H1 (cell line): ENCODE results near the gene CEBPB. TPM values are rescaled to one million over a fixed set of nuclear protein-coding genes. Genes with fewer than 3 reads are reported as not detected.

Experiments
- ATF2 ChIP-seq: IDR thresholded peaks from 2 replicates; pipeline ENCODE4 v1.6.1; 2012; ENCODE audit warnings: low read length, inconsistent platforms
- CBX8 ChIP-seq: fragments of 300-800, 300-1000 bp; sonication (generic); IDR thresholded peaks from 2 replicates; pipeline ENCODE4 v1.7.1; 2016; ENCODE audit warnings: low read depth, low read length, borderline replicate concordance
- CEBPB ChIP-seq: IDR thresholded peaks from 2 replicates; pipeline ENCODE4 v1.6.1; 2012; ENCODE audit warnings: low read depth, low read length
- CHD2 ChIP-seq: IDR thresholded peaks from 2 replicates; pipeline ENCODE4 v1.6.1; 2012; ENCODE audit warnings: low read length, improper control_type of control experiment
- E2F6 ChIP-seq: IDR thresholded peaks from 2 replicates; pipeline ENCODE4 v1.6.1; 2012; ENCODE audit warnings: inconsistent platforms
- EGR1 ChIP-seq: IDR thresholded peaks from 2 replicates; pipeline ENCODE4 v1.6.1; 2011; ENCODE audit warnings: low read depth, low read length, borderline replicate concordance
- JUND ChIP-seq: IDR thresholded peaks from 2 replicates; pipeline ENCODE4 v1.6.1; 2011; ENCODE audit warnings: mild to moderate bottlenecking, improper control_type of control experiment, low read length
- KDM5A ChIP-seq: fragments of 200-600 bp; IDR thresholded peaks from 2 replicates; pipeline ENCODE4 v1.7.1; 2012; ENCODE audit warnings: mild to moderate bottlenecking, low read length, inconsistent platforms, mixed read lengths
- MAX ChIP-seq: IDR thresholded peaks from 2 replicates; pipeline ENCODE4 v1.6.1; 2012; ENCODE audit warnings: inconsistent platforms
- NRF1 ChIP-seq: IDR thresholded peaks from 2 replicates; pipeline ENCODE4 v1.6.1; 2011; ENCODE audit warnings: mild to moderate bottlenecking, low read depth, low read length, improper control_type of control experiment
- SIRT6 ChIP-seq: IDR thresholded peaks from one replicate; pipeline ENCODE4 v1.7.1; 2012; ENCODE audit warnings: low read length, inconsistent platforms
- SRF ChIP-seq: IDR thresholded peaks from 2 replicates; pipeline ENCODE4 v1.6.1; 2011; ENCODE audit warnings: mild to moderate bottlenecking, low read depth, low read length, moderate library complexity
- TAF7 ChIP-seq: optimal IDR thresholded peaks from 2 replicates; pipeline ENCODE3; 2011; ENCODE audit warnings: low read depth, mild to moderate bottlenecking, inconsistent platforms, low read length, moderate library complexity, borderline replicate concordance
- TEAD4 ChIP-seq: IDR thresholded peaks from 2 replicates; pipeline ENCODE4 v1.6.1; 2012; ENCODE audit warnings: low read depth, low read length, inconsistent platforms, mixed read lengths
- YY1 ChIP-seq: IDR thresholded peaks from 2 replicates; pipeline ENCODE4 v1.6.1; 2011; ENCODE audit warnings: low read depth, mild to moderate bottlenecking, low read length
- ZNF274 ChIP-seq: IDR thresholded peaks from 2 replicates; pipeline ENCODE4 v1.7.0; 2012; ENCODE audit warnings: low read length, borderline replicate concordance; ENCODE audit errors: extremely low read depth
- polyA plus RNA-seq, 7 experiments: library from polyadenylated mRNA; depleted of rRNA in 3 of 7; stranded (reverse) in 5 of 7; unstranded in 2 of 7; fragments of >200 nt in 5 of 7; fragments of 200-250 nt in 2 of 7; gene quantifications; 1 replicate in 5 of 7; 2 replicates in 1 of 7; 4 replicates in 1 of 7; pipeline versions ENCODE4 v1.2.1 to v1.2.3, GENCODE V29; 2011 to 2013; ENCODE audit warnings: missing spikeins in 2 of 7, mixed read lengths in 2 of 7
- total RNA-seq: library from RNA; stranded (reverse); fragmentation: NEBNext Ultra II Directional; extraction: Animal tissue kit (Norgen Biotek cat#: 25700); gene quantifications from 2 replicates; pipeline ENCODE4 v1.2.1, GENCODE V29; 2021
- TF ChIP-seq, protein P1 (sequence below): IDR thresholded peaks from 2 replicates; pipeline ENCODE4 v1.6.1; 2011; ENCODE audit warnings: low read length, improper control_type of control experiment
- TF ChIP-seq, protein P2 (sequence below), 3 experiments: IDR thresholded peaks; 1 replicate in 2 of 3; 2 replicates in 1 of 3; pipeline versions ENCODE4 v1.5.1 to v1.6.1; 2011; ENCODE audit warnings: low read length in 3 of 3, mild to moderate bottlenecking in 3 of 3, inconsistent platforms in 2 of 3, low read depth in 1 of 3, moderate library complexity in 1 of 3; ENCODE audit not compliant: insufficient read depth in 1 of 3; ENCODE audit errors: control extremely low read depth in 1 of 3
- TF ChIP-seq, protein P3 (sequence below): IDR thresholded peaks from 2 replicates; pipeline ENCODE4 v1.6.1; 2011; ENCODE audit warnings: low read depth, mild to moderate bottlenecking, low read length; ENCODE audit not compliant: insufficient read depth

CEBPB gene
- total and polyA plus RNA-seq, 2 of the 8 experiments (the other 6 are each of a cell fraction or from before 2014, with no cell fraction given): 7.1 to 24.1 TPM

- TF ChIP-seq TAF7 (no peak), CBX8 (no peak), EGR1 (no peak), NRF1 (no peak), CHD2 (no peak), MAX (peak; percentile 88), ZNF274 (no peak), YY1 (peak; percentile 66; the same call in 1 of the 2 replicates), JUND (no peak), CEBPB (no peak), TEAD4 (no peak), E2F6 (peak; percentile 20; the same call in 1 of the 2 replicates), SRF (no peak), SIRT6 (no peak), KDM5A (no peak), ATF2 (no peak)
- TF ChIP-seq, protein P1, sequence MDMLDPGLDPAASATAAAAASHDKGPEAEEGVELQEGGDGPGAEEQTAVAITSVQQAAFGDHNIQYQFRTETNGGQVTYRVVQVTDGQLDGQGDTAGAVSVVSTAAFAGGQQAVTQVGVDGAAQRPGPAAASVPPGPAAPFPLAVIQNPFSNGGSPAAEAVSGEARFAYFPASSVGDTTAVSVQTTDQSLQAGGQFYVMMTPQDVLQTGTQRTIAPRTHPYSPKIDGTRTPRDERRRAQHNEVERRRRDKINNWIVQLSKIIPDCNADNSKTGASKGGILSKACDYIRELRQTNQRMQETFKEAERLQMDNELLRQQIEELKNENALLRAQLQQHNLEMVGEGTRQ: no peak
- TF ChIP-seq, protein P2, sequence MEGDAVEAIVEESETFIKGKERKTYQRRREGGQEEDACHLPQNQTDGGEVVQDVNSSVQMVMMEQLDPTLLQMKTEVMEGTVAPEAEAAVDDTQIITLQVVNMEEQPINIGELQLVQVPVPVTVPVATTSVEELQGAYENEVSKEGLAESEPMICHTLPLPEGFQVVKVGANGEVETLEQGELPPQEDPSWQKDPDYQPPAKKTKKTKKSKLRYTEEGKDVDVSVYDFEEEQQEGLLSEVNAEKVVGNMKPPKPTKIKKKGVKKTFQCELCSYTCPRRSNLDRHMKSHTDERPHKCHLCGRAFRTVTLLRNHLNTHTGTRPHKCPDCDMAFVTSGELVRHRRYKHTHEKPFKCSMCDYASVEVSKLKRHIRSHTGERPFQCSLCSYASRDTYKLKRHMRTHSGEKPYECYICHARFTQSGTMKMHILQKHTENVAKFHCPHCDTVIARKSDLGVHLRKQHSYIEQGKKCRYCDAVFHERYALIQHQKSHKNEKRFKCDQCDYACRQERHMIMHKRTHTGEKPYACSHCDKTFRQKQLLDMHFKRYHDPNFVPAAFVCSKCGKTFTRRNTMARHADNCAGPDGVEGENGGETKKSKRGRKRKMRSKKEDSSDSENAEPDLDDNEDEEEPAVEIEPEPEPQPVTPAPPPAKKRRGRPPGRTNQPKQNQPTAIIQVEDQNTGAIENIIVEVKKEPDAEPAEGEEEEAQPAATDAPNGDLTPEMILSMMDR (IDR thresholded peaks at IDR 0.05; ENCODE audit: control extremely low read depth in 1 of 3, insufficient read depth in 1 of 3, low read depth in 1 of 3, low read length in 3 of 3): no peak
- TF ChIP-seq, protein P3, sequence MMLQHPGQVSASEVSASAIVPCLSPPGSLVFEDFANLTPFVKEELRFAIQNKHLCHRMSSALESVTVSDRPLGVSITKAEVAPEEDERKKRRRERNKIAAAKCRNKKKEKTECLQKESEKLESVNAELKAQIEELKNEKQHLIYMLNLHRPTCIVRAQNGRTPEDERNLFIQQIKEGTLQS: no peak
These were observed 9.1 kb downstream of the CEBPB start (continued) for GRCh38 chr20:50199703-50200102.
